ENCODE results near the gene AGAP2. TPM values are rescaled to one million over a fixed set of nuclear protein-coding genes. Genes with fewer than 3 reads are reported as not detected.

Gene AGAP2
- total and polyA plus RNA-seq, 2 of the 8 experiments (the other 6 are each of a cell fraction or from before 2014, with no cell fraction given) = 1.5 TPM

DNA sequence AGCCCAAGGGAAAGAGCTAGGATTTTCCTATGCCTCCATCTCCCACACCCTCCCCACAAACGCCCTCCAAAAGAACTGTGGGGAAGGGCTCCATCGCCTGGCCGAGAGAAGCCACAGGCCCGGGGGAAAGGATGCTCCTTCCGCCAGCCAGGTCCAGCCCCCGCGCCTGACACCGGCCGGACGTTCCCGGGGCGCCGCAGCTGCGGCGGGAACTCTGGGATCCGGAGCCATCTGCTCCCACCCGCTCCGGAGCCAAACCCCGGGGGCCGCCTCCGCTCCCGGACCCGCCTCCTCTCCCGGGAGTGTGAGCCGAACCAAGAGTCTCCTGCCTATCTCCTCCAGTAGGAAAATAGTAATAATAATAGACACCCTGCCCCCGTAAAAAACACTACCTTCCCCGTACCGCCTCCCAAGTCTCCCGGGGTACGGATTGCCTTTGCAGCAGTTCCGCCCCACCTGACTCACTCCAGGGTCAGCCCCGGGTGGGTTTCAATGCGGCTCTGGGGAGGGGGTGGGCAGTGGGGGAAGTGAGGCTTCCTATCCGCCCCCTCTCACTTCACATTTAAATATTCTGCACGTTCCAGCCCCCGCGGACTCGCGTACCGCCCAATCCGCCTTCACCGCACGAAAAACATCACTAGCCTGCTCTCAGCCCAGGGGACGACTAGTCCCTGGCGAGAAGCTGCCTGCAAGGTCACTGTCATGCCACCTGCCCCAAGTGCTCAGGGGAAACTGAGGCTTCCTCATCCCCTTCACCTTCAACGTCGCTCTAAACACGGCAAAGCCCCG is 2.4 kb downstream of the AGAP2 start:
- no peaks in the 10 kb centered on the region for H3K79me1 ChIP-seq (ENCODE audit: low read depth, low read length)
- peak overlapping the region; percentile 92; the same call in 1 of the 2 replicates for H2BK15ac ChIP-seq (ENCODE audit: low read length)
- H4K20me1 ChIP-seq (replicated peaks in 1 of 2; ENCODE audit: control insufficient read depth in 1 of 2, insufficient read depth in 2 of 2, low read length in 2 of 2) = peaks cover 0 to 17% of the 10 kb centered on the region in 2 experiments
- no peak overlapping the region for H2BK5ac ChIP-seq (ENCODE audit: low read depth, low read length)
- no peak overlapping the region for H3K14ac ChIP-seq (ENCODE audit: insufficient read length)
- peaks cover 0 to 6% (median 0%) of the 10 kb centered on the region in 4 experiments; a peak in 1 of 8 replicates for H3K36me3 ChIP-seq (ENCODE audit: control insufficient read depth in 2 of 4, insufficient read depth in 4 of 4, low read length in 3 of 4)
- peak overlapping the region; percentile 79 to 93 for H3K4me2 ChIP-seq (ENCODE audit: insufficient read depth in 1 of 2, low read depth in 2 of 2, low read length in 2 of 2)
- no peak for FAIRE-seq
- no peak overlapping the region for H4K91ac ChIP-seq (replicated peaks; ENCODE audit: insufficient read length, low read length)
- H4K8ac ChIP-seq (ENCODE audit: extremely low read depth, insufficient read depth, low read length) = no peak overlapping the region
- peaks cover 2% of the 10 kb centered on the region; the same call in 1 of the 2 replicates for H3K23me2 ChIP-seq (ENCODE audit: low read depth, low read length)
- H2BK120ac ChIP-seq (replicated peaks; ENCODE audit: low read depth, low read length) = no peak overlapping the region
- no peak overlapping the region for H2AK5ac ChIP-seq (ENCODE audit: low read depth, low read length)
- 2% methylated on average over 38 of the region's 49 CpGs; no CpG with 5 or more reads in 1 of the 2 experiments for WGBS, 2 experiments (ENCODE audit: extremely low coverage in 1 of 2, insufficient coverage in 1 of 2, insufficient read length in 1 of 2, insufficient replicate concordance in 2 of 2, low coverage in 1 of 2, low lambda C conversion rate in 2 of 2, missing lambda C conversion rate in 1 of 2)
- H3K56ac ChIP-seq (replicated peaks; ENCODE audit: insufficient read length, low read depth, low read length) = no peak overlapping the region
- no peaks in the 10 kb centered on the region; a peak in 1 of 4 replicates for H3K9me3 ChIP-seq (ENCODE audit: insufficient read depth in 2 of 2, low read depth in 1 of 2, low read length in 1 of 2)
- no peak overlapping the region for H3K27ac ChIP-seq (ENCODE audit: low read depth, low read length)
- CTCF ChIA-PET (ENCODE audit: partially characterized antibody) = interaction anchor here (0.6 to 11.2 kb wide), 26 partner anchors 8 to 281 kb away, joined by 3 to 149 read pairs (median 5); partner anchors contain the start of genes ARHGEF25, B4GALNT1, CYP27B1 and OS9
- peak overlapping the region; percentile 84; the same call in 1 of the 2 replicates for H2BK12ac ChIP-seq (ENCODE audit: low read depth, low read length)
- POLR2A ChIA-PET (ENCODE audit: partially characterized antibody) = interaction anchor here (0.7 to 5.2 kb wide), 26 partner anchors 9 to 218 kb away, joined by 3 to 59 read pairs (median 4); partner anchors contain the start of genes ARHGEF25, CDK4, DDIT3 and EEF1AKMT3
- no peak overlapping the region for H3K23ac ChIP-seq (ENCODE audit: insufficient read length)
- H3K4me3 ChIP-seq (ENCODE audit: extremely low read depth in 1 of 4, insufficient read depth in 2 of 4, low read depth in 3 of 4, low read length in 4 of 4) = peak overlapping the region; percentile 19 to 76 (median 30)
- peak in 1 of 2 experiments; percentile 80 for DNase-seq (ENCODE audit: low read depth in 1 of 2, low spot score in 2 of 2)
- H2BK20ac ChIP-seq (ENCODE audit: low read length) = no peak overlapping the region
- peaks cover 6 to 29% (median 12%) of the 10 kb centered on the region in 4 experiments; a peak in 6 of 7 replicates for H3K4me1 ChIP-seq (replicated peaks in 1 of 4; ENCODE audit: control insufficient read depth in 3 of 4, insufficient read depth in 4 of 4, low read length in 3 of 4)
- H3K27me3 ChIP-seq (replicated peaks in 1 of 4; ENCODE audit: control insufficient read depth in 3 of 4, extremely low read depth in 1 of 4, insufficient read depth in 3 of 4, low read length in 3 of 4) = peaks cover 50 to 97% (median 90%) of the 10 kb centered on the region in 4 experiments
- no peak overlapping the region for H3K9ac ChIP-seq (replicated peaks in 1 of 4; ENCODE audit: extremely low read depth in 1 of 4, low read depth in 3 of 4, low read length in 3 of 4)
- no peaks in the 10 kb centered on the region for H3K79me2 ChIP-seq (ENCODE audit: control insufficient read depth in 1 of 2, insufficient read depth in 2 of 2, low read length in 2 of 2)
- peak overlapping the region; percentile 75 for H3K4ac ChIP-seq (replicated peaks; ENCODE audit: insufficient read length, low read depth, low read length)
- no peak overlapping the region for H4K5ac ChIP-seq (ENCODE audit: insufficient read length, low read depth, low read length)
- no peak overlapping the region for H3K18ac ChIP-seq (ENCODE audit: extremely low read depth, low read length)
- no peak overlapping the region for H2AFZ ChIP-seq (ENCODE audit: low read length)
- TF ChIP-seq RXRA (IDR thresholded peaks at IDR 0.05; ENCODE audit: insufficient read depth, low read depth, low read length) (no peak), TAF7 (optimal IDR thresholded peaks at IDR 0.05; ENCODE audit: borderline replicate concordance, low read depth, low read length) (no peak), MAFK (IDR thresholded peaks at IDR 0.05; ENCODE audit: low read depth, low read length) (no peak), RAD21 (IDR thresholded peaks at IDR 0.05 in 1 of 2, conservative IDR thresholded peaks at IDR 0.05 in 1 of 2; ENCODE audit: low read depth in 2 of 2, low read length in 2 of 2) (peak; percentile 73 to 77), NANOG (IDR thresholded peaks at IDR 0.05; ENCODE audit: insufficient read depth, low read depth, low read length, poor library complexity, severe bottlenecking) (no peak), JUN (IDR thresholded peaks at IDR 0.05; ENCODE audit: low read depth, low read length) (no peak), RFX5 (IDR thresholded peaks at IDR 0.05; ENCODE audit: borderline replicate concordance, low read depth, low read length) (no peak), POLR2AphosphoS5 (IDR thresholded peaks at IDR 0.05; ENCODE audit: low read depth, low read length) (no peak), BRCA1 (IDR thresholded peaks at IDR 0.05; ENCODE audit: low read depth, low read length) (no peak), SAP30 (IDR thresholded peaks at IDR 0.05; ENCODE audit: insufficient read depth, insufficient replicate concordance, low read length) (no peak), CREB1 (IDR thresholded peaks at IDR 0.05) (no peak)
